NCI-H1694 treated with DMSO at 0.1 percent for 48 hours (cell line): ENCODE data around the gene ADGRV1.

Experiments used
- DNase-seq: peaks from one replicate; lab custom pipeline; 2025; lab: John Stamatoyannopoulos, UW

The ADGRV1 gene

GRCh38 chr5:91142386-91142785, 583.8 kb downstream of the ADGRV1 start:
- no peak for DNase-seq

- no peak for DNase-seq
These were observed 584.2 kb downstream of the ADGRV1 start for GRCh38 chr5:91142819-91143218.

GRCh38 chr5:91143840-91144239, 585.2 kb downstream of the ADGRV1 start:
- no peak for DNase-seq

GRCh38 chr5:91144491-91145332, 586.1 kb downstream of the ADGRV1 start:
- DNase-seq, result no peak

GRCh38 chr5:91145333-91145620, 586.7 kb downstream of the ADGRV1 start:
- DNase-seq, result no peak

- DNase-seq, result no peak
These were observed 587.6 kb downstream of the ADGRV1 start for GRCh38 chr5:91146230-91146629.

GRCh38 chr5:91146905-91147600, 588.5 kb downstream of the ADGRV1 start:
- no peak for DNase-seq

- DNase-seq, result no peak
These were observed 591.6 kb downstream of the ADGRV1 start for GRCh38 chr5:91150234-91150633.

GRCh38 chr5:91150636-91151035, 592.0 kb downstream of the ADGRV1 start:
- DNase-seq, result no peak

- no peak for DNase-seq
These were observed 593.4 kb downstream of the ADGRV1 start for GRCh38 chr5:91151947-91152346.

GRCh38 chr5:91154338-91154737, 595.7 kb downstream of the ADGRV1 start:
- no peak for DNase-seq

GRCh38 chr5:91155274-91155673, 596.7 kb downstream of the ADGRV1 start:
- DNase-seq, result no peak

GRCh38 chr5:91156242-91156641, 597.6 kb downstream of the ADGRV1 start:
- no peak for DNase-seq

GRCh38 chr5:91158011-91158410, 599.4 kb downstream of the ADGRV1 start:
- DNase-seq, result no peak

- DNase-seq, result no peak
These were observed 601.0 kb downstream of the ADGRV1 start for GRCh38 chr5:91159647-91160046.

GRCh38 chr5:91160714-91161285, 602.2 kb downstream of the ADGRV1 start:
- no peak for DNase-seq

GRCh38 chr5:91162534-91163381, 604.2 kb downstream of the ADGRV1 start:
- DNase-seq, result no peak

GRCh38 chr5:91164424-91164823, 605.8 kb downstream of the ADGRV1 start:
- DNase-seq, result no peak

- DNase-seq, result no peak
These were observed 607.6 kb downstream of the ADGRV1 start for GRCh38 chr5:91166059-91166807.

- no peak for DNase-seq
These were observed 610.3 kb downstream of the ADGRV1 start for GRCh38 chr5:91168859-91169258.

- no peak for DNase-seq
These were observed 611.7 kb downstream of the ADGRV1 start for GRCh38 chr5:91170266-91170665.

GRCh38 chr5:91171322-91171721, 612.7 kb downstream of the ADGRV1 start:
- DNase-seq, result no peak
